ENCODE measurements around the gene TRMT10A. TPM values are rescaled to one million over a fixed set of nuclear protein-coding genes. Genes with fewer than 3 reads are reported as not detected.

The TRMT10A gene
- polyA plus RNA-seq, 1 donor from 2014 or later = 10.5 TPM

- Histone ChIP-seq H3K9ac (ENCODE audit: low read length) (no peak overlapping the region), H3K4me3 (ENCODE audit: low read length) (no peak overlapping the region), H3K9me2 (ENCODE audit: insufficient read depth, low read length) (no peaks in the 10 kb centered on the region), H4K20me1 (ENCODE audit: insufficient read depth) (no peaks in the 10 kb centered on the region), H3K79me2 (replicated peaks; ENCODE audit: insufficient read depth, low read length) (no peaks in the 10 kb centered on the region), H2AFZ (ENCODE audit: low read depth, low read length) (no peak overlapping the region), H3K27ac (ENCODE audit: low read length) (no peak overlapping the region), H3F3A (ENCODE audit: insufficient read depth, low read length, poor library complexity, severe bottlenecking) (no peaks in the 10 kb centered on the region), H3K4me2 (ENCODE audit: low read length) (no peak overlapping the region), H3K27me3 (ENCODE audit: insufficient read depth, low read depth, low read length) (no peaks in the 10 kb centered on the region), H3K36me3 (ENCODE audit: insufficient read depth, low read length) (no peaks in the 10 kb centered on the region), H3K9me3 (ENCODE audit: low read length) (no peaks in the 10 kb centered on the region)
- TF ChIP-seq POLR2AphosphoS5 (IDR thresholded peaks at IDR 0.05) = no peak
- TF ChIP-seq SMC3 (conservative IDR thresholded peaks at IDR 0.05; ENCODE audit: poor library complexity) = no peak
- no peak for TF ChIP-seq EZH2 (IDR thresholded peaks at IDR 0.05; ENCODE audit: borderline replicate concordance, insufficient read depth, low read length, poor library complexity, severe bottlenecking)
- TF ChIP-seq, protein P1, sequence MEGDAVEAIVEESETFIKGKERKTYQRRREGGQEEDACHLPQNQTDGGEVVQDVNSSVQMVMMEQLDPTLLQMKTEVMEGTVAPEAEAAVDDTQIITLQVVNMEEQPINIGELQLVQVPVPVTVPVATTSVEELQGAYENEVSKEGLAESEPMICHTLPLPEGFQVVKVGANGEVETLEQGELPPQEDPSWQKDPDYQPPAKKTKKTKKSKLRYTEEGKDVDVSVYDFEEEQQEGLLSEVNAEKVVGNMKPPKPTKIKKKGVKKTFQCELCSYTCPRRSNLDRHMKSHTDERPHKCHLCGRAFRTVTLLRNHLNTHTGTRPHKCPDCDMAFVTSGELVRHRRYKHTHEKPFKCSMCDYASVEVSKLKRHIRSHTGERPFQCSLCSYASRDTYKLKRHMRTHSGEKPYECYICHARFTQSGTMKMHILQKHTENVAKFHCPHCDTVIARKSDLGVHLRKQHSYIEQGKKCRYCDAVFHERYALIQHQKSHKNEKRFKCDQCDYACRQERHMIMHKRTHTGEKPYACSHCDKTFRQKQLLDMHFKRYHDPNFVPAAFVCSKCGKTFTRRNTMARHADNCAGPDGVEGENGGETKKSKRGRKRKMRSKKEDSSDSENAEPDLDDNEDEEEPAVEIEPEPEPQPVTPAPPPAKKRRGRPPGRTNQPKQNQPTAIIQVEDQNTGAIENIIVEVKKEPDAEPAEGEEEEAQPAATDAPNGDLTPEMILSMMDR (IDR thresholded peaks at IDR 0.05; ENCODE audit: poor library complexity, severe bottlenecking) = no peak
Observed at GRCh38 chr4:99594818-99595217, 31.0 kb upstream of the TRMT10A start.

DNA sequence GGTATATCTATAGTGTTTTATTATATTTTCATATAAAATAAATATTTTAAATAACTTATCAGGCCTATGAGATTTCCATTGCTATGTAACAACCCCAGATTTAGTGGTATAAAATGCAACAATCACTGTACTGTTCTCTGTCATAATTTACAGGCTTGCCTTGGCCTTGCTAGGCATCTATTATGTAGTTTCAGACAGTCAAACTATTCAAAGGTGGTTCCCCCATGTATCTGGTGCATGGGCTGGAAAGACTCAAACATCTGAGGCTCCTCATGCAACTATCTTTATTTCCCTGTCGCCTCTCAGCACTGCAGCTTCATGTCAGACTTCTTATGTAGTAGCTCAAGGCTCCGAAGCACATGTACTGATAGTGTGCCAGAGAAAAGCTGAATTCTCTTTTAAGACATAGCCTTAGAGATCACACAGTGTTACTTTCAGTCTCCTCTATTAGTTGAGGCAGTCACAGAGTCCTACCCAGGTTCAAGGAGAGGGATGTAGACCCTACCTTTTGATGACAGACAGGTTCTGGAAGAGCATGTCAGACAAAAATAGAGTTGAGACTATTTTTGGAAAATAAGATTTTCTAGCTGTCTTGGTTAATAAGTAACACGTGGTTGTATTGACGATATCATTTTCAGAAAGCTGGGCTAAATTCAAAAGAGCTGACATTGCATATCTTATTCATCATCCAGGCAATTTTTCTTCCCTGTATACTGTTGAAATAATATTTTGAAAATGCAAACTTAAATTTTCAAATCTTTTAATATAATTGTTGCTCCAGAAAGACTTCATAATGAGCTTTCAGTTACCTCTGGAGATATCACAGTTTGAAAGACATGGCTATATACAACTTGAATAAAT, 30.2 kb upstream of the TRMT10A start:
- Histone ChIP-seq H3F3A (ENCODE audit: insufficient read depth, low read length, poor library complexity, severe bottlenecking) (no peaks in the 10 kb centered on the region), H2AFZ (ENCODE audit: low read depth, low read length) (no peak overlapping the region), H3K4me3 (ENCODE audit: low read length) (no peak overlapping the region), H3K79me2 (replicated peaks; ENCODE audit: insufficient read depth, low read length) (no peaks in the 10 kb centered on the region), H3K27ac (ENCODE audit: low read length) (no peak overlapping the region), H3K9me2 (ENCODE audit: insufficient read depth, low read length) (no peaks in the 10 kb centered on the region), H3K4me2 (ENCODE audit: low read length) (no peak overlapping the region), H3K36me3 (ENCODE audit: insufficient read depth, low read length) (no peaks in the 10 kb centered on the region), H3K27me3 (ENCODE audit: insufficient read depth, low read depth, low read length) (no peaks in the 10 kb centered on the region), H4K20me1 (ENCODE audit: insufficient read depth) (no peaks in the 10 kb centered on the region), H3K9me3 (ENCODE audit: low read length) (no peaks in the 10 kb centered on the region), H3K9ac (ENCODE audit: low read length) (no peak overlapping the region)
- TF ChIP-seq TAF1 (IDR thresholded peaks at IDR 0.05; ENCODE audit: low read depth) = no peak
- no peak for TF ChIP-seq MXI1 (conservative IDR thresholded peaks at IDR 0.05; ENCODE audit: poor library complexity, severe bottlenecking)

- no peaks in the 10 kb centered on the region for H3K9me2 ChIP-seq (ENCODE audit: insufficient read depth, low read length)
- H3K9me3 ChIP-seq (ENCODE audit: low read length) = no peaks in the 10 kb centered on the region
- no peak overlapping the region for H2AFZ ChIP-seq (ENCODE audit: low read depth, low read length)
- H3K79me2 ChIP-seq (replicated peaks; ENCODE audit: insufficient read depth, low read length) = no peaks in the 10 kb centered on the region
- H3K4me2 ChIP-seq (ENCODE audit: low read length) = no peak overlapping the region
- no peak overlapping the region for H3K9ac ChIP-seq (ENCODE audit: low read length)
- TF ChIP-seq EP300 (conservative IDR thresholded peaks at IDR 0.05; ENCODE audit: poor library complexity, severe bottlenecking) (no peak), REST (IDR thresholded peaks at IDR 0.05; ENCODE audit: borderline replicate concordance) (no peak), MXI1 (conservative IDR thresholded peaks at IDR 0.05; ENCODE audit: poor library complexity, severe bottlenecking) (no peak)
- H3F3A ChIP-seq (ENCODE audit: insufficient read depth, low read length, poor library complexity, severe bottlenecking) = no peaks in the 10 kb centered on the region
- no peaks in the 10 kb centered on the region for H4K20me1 ChIP-seq (ENCODE audit: insufficient read depth)
- no peaks in the 10 kb centered on the region for H3K36me3 ChIP-seq (ENCODE audit: insufficient read depth, low read length)
- H3K27me3 ChIP-seq (ENCODE audit: insufficient read depth, low read depth, low read length) = no peaks in the 10 kb centered on the region
- H3K27ac ChIP-seq (ENCODE audit: low read length) = no peak overlapping the region
- H3K4me3 ChIP-seq (ENCODE audit: low read length) = no peak overlapping the region
Observed at GRCh38 chr4:99591757-99592156, 27.9 kb upstream of the TRMT10A start.

Data from neural cell (in vitro differentiated cells).